ENCODE measurements around the gene CASP14. TPM values are rescaled to one million over a fixed set of nuclear protein-coding genes. Genes with fewer than 3 reads are reported as not detected.

Gene CASP14
- total RNA-seq, 3 donors from 2014 or later = 0.29 TPM; not detected in 2

DNA sequence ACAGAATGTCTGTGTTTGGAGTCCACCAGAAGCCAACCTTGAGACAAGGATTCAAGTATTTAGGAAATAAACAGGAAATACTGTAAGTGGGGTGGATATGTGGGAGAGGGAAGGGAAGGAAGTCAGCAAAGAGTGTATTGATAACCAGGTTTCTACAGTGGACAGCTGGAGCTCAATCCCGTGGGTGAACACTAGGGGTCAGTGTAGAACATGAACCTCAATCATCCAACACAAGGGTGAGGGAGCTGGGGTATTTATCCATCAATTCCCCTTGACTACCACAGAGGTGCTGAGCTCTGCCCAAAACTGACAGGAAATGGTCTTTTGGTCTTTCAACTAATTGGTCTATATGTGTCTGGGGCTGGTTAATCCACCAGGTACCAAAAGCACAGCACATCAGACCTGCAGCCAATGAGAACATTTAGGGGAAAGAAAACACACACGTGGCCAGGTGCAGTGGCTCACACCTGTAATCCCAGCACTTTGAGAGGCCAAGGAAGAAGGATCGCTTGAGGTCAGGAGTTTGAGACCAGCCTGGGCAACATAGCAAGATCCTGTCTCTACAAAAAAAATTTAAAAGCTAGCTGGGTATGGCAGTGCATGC lies 52.3 kb downstream of the CASP14 start:
- TF ChIP-seq POLR2AphosphoS5 (IDR thresholded peaks at IDR 0.05) = no peak
- TF ChIP-seq, protein P1, sequence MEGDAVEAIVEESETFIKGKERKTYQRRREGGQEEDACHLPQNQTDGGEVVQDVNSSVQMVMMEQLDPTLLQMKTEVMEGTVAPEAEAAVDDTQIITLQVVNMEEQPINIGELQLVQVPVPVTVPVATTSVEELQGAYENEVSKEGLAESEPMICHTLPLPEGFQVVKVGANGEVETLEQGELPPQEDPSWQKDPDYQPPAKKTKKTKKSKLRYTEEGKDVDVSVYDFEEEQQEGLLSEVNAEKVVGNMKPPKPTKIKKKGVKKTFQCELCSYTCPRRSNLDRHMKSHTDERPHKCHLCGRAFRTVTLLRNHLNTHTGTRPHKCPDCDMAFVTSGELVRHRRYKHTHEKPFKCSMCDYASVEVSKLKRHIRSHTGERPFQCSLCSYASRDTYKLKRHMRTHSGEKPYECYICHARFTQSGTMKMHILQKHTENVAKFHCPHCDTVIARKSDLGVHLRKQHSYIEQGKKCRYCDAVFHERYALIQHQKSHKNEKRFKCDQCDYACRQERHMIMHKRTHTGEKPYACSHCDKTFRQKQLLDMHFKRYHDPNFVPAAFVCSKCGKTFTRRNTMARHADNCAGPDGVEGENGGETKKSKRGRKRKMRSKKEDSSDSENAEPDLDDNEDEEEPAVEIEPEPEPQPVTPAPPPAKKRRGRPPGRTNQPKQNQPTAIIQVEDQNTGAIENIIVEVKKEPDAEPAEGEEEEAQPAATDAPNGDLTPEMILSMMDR (IDR thresholded peaks at IDR 0.05) = peak; percentile 35 to 62 (median 49)
- no peak overlapping the region for H3K27ac ChIP-seq
- intact Hi-C loops (cut with DNase I; ENCODE audit: low total_unique reads) = no loop called here

DNA sequence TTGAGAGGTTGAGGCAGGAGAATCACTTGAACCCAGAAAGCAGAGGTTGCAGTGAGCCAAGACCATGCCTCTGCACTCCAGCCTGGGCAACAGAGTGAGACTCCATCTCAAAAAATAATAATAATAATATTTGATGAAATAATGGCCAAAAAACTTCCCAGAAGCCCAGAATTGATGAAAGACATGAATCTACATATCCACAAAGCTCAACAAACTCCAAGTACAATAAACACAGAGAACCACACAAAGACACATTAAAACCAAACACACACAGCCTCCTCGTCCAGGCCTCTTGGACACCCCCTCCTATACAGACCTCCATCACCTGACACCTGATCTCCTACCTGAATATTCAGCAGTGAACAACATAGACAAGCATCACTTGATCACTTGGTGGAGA lies 54.7 kb downstream of the CASP14 start:
- Histone ChIP-seq H3K27ac (no peak overlapping the region), H3K9me3 (peaks cover 12 to 20% of the 10 kb centered on the region in 2 donors), H3K4me1 (no peaks in the 10 kb centered on the region), H3K36me3 (no peaks in the 10 kb centered on the region), H3K4me3 (no peak overlapping the region), H3K27me3 (no peaks in the 10 kb centered on the region)
- intact Hi-C loops (cut with DNase I; ENCODE audit: low total_unique reads) = no loop called here
- TF ChIP-seq POLR2A (IDR thresholded peaks at IDR 0.05) (no peak), POLR2AphosphoS5 (IDR thresholded peaks at IDR 0.05) (no peak)
- TF ChIP-seq, protein P1 (IDR thresholded peaks at IDR 0.05) = no peak
- no peak for DNase-seq (ENCODE audit: low spot score in 2 of 2)

More for the DNA sequence above, 52.3 kb downstream of the CASP14 start:
- no peak for DNase-seq (ENCODE audit: low spot score in 2 of 2)
- H3K4me1 ChIP-seq = no peaks in the 10 kb centered on the region
- no peaks in the 10 kb centered on the region for H3K36me3 ChIP-seq
- H3K4me3 ChIP-seq = no peak overlapping the region
- H3K9me3 ChIP-seq = peaks cover 12 to 20% of the 10 kb centered on the region in 2 donors
- no peaks in the 10 kb centered on the region for H3K27me3 ChIP-seq

DNA sequence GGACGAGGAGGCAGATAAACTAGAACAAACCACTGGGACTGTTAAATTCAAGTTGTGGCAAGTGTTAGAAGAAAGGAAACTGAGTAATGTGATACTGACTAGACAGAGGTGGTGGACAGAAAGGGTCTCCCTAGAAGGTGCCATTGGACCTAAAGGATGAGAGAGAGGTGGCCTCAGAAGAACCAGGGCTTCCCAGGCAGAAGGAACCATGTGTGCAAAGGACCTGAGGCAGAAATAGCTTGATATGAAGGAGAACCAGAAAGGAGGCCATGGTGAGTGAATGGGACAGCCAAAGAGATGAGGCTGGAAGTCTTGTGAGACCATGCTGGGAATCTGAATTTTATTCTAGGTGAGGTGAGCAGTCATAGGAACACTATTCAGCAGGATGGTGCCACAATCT lies 55.1 kb downstream of the CASP14 start:
- H3K27me3 ChIP-seq = no peaks in the 10 kb centered on the region
- TF ChIP-seq POLR2A (IDR thresholded peaks at IDR 0.05) = no peak
- TF ChIP-seq POLR2AphosphoS5 (IDR thresholded peaks at IDR 0.05) = no peak
- TF ChIP-seq, protein P1 (IDR thresholded peaks at IDR 0.05) = no peak
- no peaks in the 10 kb centered on the region for H3K4me1 ChIP-seq
- intact Hi-C loops (cut with DNase I; ENCODE audit: low total_unique reads) = no loop called here
- H3K36me3 ChIP-seq = no peaks in the 10 kb centered on the region
- no peak overlapping the region for H3K27ac ChIP-seq
- DNase-seq (ENCODE audit: low spot score in 2 of 2) = no peak
- peaks cover 12 to 20% of the 10 kb centered on the region in 2 donors for H3K9me3 ChIP-seq
- H3K4me3 ChIP-seq = no peak overlapping the region

DNA sequence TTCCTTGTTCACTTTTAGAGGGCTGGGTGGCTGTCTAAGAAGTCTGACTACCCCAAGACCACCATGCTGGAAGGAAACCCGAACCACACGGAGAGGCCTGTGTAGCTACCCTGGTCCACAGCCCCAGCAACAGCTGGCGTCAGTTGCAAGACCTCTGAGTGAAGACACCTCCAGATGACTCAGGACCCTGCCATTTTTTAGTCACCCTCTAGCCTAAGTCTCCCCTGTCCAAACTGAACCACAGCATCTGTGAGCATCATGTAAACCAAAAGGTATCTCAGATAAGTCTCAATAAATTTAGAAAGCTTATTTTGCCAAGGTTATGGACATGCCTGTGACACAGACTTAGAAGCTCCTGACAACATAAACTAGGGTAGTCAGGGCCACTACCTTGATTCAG lies 55.8 kb downstream of the CASP14 start:
- TF ChIP-seq, protein P1 (IDR thresholded peaks at IDR 0.05) = no peak
- no peak for TF ChIP-seq POLR2A (IDR thresholded peaks at IDR 0.05)
- TF ChIP-seq POLR2AphosphoS5 (IDR thresholded peaks at IDR 0.05) = no peak
- DNase-seq (ENCODE audit: low spot score in 2 of 2) = no peak
- peaks cover 12 to 20% of the 10 kb centered on the region in 2 donors for H3K9me3 ChIP-seq
- no peaks in the 10 kb centered on the region for H3K4me1 ChIP-seq
- H3K27me3 ChIP-seq = no peaks in the 10 kb centered on the region
- no peak overlapping the region for H3K27ac ChIP-seq
- H3K4me3 ChIP-seq = no peak overlapping the region
- H3K36me3 ChIP-seq = no peaks in the 10 kb centered on the region
- intact Hi-C loops (cut with DNase I; ENCODE audit: low total_unique reads) = no loop called here

DNA sequence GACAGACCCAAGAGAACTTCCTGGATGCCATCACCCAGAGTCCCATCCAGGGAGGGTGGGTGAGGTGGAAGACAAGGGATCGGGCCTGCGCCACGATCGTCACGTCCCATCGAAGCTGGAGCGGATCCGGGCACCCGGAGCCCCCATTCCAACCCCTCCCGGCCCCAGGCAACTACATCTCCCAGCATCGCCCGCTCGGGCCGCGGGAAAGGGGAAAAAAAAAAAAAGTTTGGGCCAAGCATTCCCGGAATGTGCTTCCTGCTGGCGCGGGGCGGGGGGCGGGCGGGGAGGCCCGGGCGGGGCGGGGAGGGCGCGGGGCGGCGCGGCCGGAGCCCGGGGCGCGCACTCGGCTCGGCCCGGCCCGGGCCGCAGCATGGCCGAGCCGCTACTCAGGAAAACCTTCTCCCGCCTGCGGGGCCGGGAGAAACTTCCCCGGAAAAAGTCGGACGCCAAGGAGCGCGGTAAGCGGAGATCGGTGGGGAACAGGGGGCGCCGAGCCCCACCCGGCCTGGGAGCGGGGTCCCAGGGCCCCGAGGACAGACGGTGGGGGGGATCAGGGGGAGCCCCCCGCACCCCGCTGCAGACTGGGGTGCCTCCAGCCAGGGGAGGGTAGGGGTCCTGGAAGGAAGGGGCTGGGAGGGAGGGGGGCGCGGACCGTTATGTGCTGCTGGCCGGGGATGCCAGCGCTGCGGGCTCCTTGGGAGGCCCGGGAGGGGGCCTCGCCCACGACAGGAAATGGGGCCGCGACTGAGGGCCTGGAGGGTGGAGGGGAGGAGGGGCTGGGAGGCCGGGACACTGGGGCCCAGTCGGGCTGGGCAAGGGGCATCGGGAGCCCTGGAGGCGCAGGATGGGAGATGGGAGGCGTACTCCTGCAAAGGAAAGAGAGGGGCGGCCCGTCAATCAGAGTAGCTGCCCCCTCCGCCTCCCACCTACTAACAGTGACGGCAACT lies 58.1 kb downstream of the CASP14 start, which contains the start of gene SYDE1:
Gene SYDE1 (plus strand): TSS at position 341 of the 950 bp plus-strand sequence. CDS start 33 bp downstream, at position 374.
- H3K4me3 ChIP-seq = peak within 1 kb of the TSS; percentile 69 to 89 (median 81)
- H3K36me3 ChIP-seq = no peaks in the 10 kb centered on the region
- intact Hi-C loops (cut with DNase I; ENCODE audit: low total_unique reads) = no loop called here
- H3K4me1 ChIP-seq = no peaks in the 10 kb centered on the region
- DNase-seq (ENCODE audit: low spot score in 2 of 2) = peak in 1 of 2 donors; percentile 39
- peak within 1 kb of the TSS; percentile 75 to 96 for H3K27ac ChIP-seq
- TF ChIP-seq POLR2AphosphoS5 (IDR thresholded peaks at IDR 0.05) (peak in 1 of 3 donors; percentile 10), POLR2A (IDR thresholded peaks at IDR 0.05) (peak; percentile 18)
- TF ChIP-seq, protein P1 (IDR thresholded peaks at IDR 0.05) = no peak
- peaks cover 12 to 20% of the 10 kb centered on the region in 2 donors for H3K9me3 ChIP-seq
- no peaks in the 10 kb centered on the region for H3K27me3 ChIP-seq

Measured in breast epithelium (tissue), 4 donors.